H9 (cell line): ENCODE measurements around the gene UTP20. TPM values are rescaled to one million over a fixed set of nuclear protein-coding genes. Genes with fewer than 3 reads are reported as not detected.

Experiments used
- DNase-seq: peaks from one replicate; pipeline ENCODE4 v3.0.0-alpha.2; 2017
- H2AFZ ChIP-seq: one replicate; pipeline ENCODE4 v1.6.1; 2013; ENCODE audit warnings: mild to moderate bottlenecking, low read length, control low read depth, moderate library complexity
- H2AK5ac ChIP-seq: 2 replicates; pipeline ENCODE4 v1.6.1; 2013; ENCODE audit warnings: low read length, control low read depth, mixed read lengths; ENCODE audit not compliant: insufficient read length
- H2BK120ac ChIP-seq: one replicate; pipeline ENCODE4 v1.6.1; 2013; ENCODE audit warnings: low read depth, mild to moderate bottlenecking, low read length, control low read depth, inconsistent platforms; ENCODE audit not compliant: poor library complexity, severe bottlenecking
- H2BK12ac ChIP-seq: 2 replicates; pipeline ENCODE4 v1.6.1; 2013; ENCODE audit warnings: low read length, control low read depth, mixed read lengths, low read depth; ENCODE audit not compliant: insufficient read length
- H2BK15ac ChIP-seq: 2 replicates; pipeline ENCODE4 v1.6.1; 2013; ENCODE audit warnings: low read depth, low read length, control low read depth
- H2BK20ac ChIP-seq: one replicate; pipeline ENCODE4 v1.6.1; 2013; ENCODE audit warnings: low read depth, mild to moderate bottlenecking, low read length, control low read depth, inconsistent platforms; ENCODE audit not compliant: poor library complexity, severe bottlenecking
- H2BK5ac ChIP-seq: 2 replicates; pipeline ENCODE4 v1.6.1; 2013; ENCODE audit warnings: low read length, control low read depth, mixed read lengths; ENCODE audit not compliant: insufficient read length
- H3K14ac ChIP-seq: 2 replicates; pipeline ENCODE4 v1.6.1; 2013; ENCODE audit warnings: low read length, control low read depth; ENCODE audit not compliant: insufficient read depth
- H3K18ac ChIP-seq: 2 replicates; pipeline ENCODE4 v1.6.1; 2013; ENCODE audit warnings: low read depth, mild to moderate bottlenecking, mixed read lengths, low read length, control low read depth; ENCODE audit not compliant: insufficient read length
- H3K23ac ChIP-seq: 2 replicates; pipeline ENCODE4 v1.6.1; 2013; ENCODE audit warnings: low read length, control low read depth, mixed read lengths, low read depth; ENCODE audit not compliant: insufficient read length
- H3K23me2 ChIP-seq: 2 replicates; pipeline ENCODE4 v1.6.1; 2013; ENCODE audit warnings: low read depth, mild to moderate bottlenecking, mixed read lengths, low read length, control low read depth; ENCODE audit not compliant: insufficient read length, poor library complexity, severe bottlenecking
- H3K27ac ChIP-seq: 2 replicates; pipeline ENCODE4 v1.5.1; 2013; ENCODE audit warnings: low read length, control low read depth, mixed read lengths, low read depth; ENCODE audit not compliant: insufficient read length
- H3K27me3 ChIP-seq: 2 replicates; pipeline ENCODE4 v1.6.1; 2013; ENCODE audit warnings: low read length, control low read depth, inconsistent platforms; ENCODE audit not compliant: insufficient read depth
- H3K4ac ChIP-seq: 2 replicates; pipeline ENCODE4 v1.6.1; 2013; ENCODE audit warnings: low read depth, mild to moderate bottlenecking, control low read depth, inconsistent platforms, low read length, moderate library complexity
- H3K4me1 ChIP-seq: 2 replicates; pipeline ENCODE4 v1.6.1; 2013; ENCODE audit warnings: low read length, control low read depth, inconsistent platforms; ENCODE audit not compliant: insufficient read depth
- H3K4me2 ChIP-seq: 2 replicates; pipeline ENCODE4 v1.6.1; 2013; ENCODE audit warnings: low read length, control low read depth, mixed read lengths; ENCODE audit not compliant: insufficient read length, insufficient read depth
- H3K56ac ChIP-seq: 2 replicates; pipeline ENCODE4 v1.6.1; 2013; ENCODE audit warnings: low read depth, mild to moderate bottlenecking, mixed read lengths, low read length, control low read depth; ENCODE audit not compliant: insufficient read length
- H3K79me1 ChIP-seq: 2 replicates; pipeline ENCODE4 v1.6.1; 2013; ENCODE audit warnings: low read depth, mild to moderate bottlenecking, moderate library complexity, low read length, control low read depth, inconsistent platforms; ENCODE audit not compliant: insufficient read depth, poor library complexity, severe bottlenecking
- H3K79me2 ChIP-seq: 2 replicates; pipeline ENCODE4 v1.6.1; 2013; ENCODE audit warnings: low read length, control low read depth, inconsistent platforms; ENCODE audit not compliant: insufficient read depth
- H3K9ac ChIP-seq: 2 replicates; pipeline ENCODE4 v1.6.1; 2013; ENCODE audit warnings: low read length, control low read depth, mixed read lengths; ENCODE audit not compliant: insufficient read length; ENCODE audit errors: extremely low read depth
- H3K9me3 ChIP-seq: one replicate; pipeline ENCODE4 v1.6.1; 2013; ENCODE audit warnings: low read depth, low read length, inconsistent platforms; ENCODE audit not compliant: control insufficient read depth
- H3T11ph ChIP-seq: one replicate; pipeline ENCODE4 v1.6.1; 2013; ENCODE audit warnings: mild to moderate bottlenecking, low read length, control low read depth, inconsistent platforms
- H4K20me1 ChIP-seq: one replicate; pipeline ENCODE4 v1.6.1; 2013; ENCODE audit not compliant: control insufficient read depth, insufficient read length, insufficient read depth
- H4K5ac ChIP-seq: 2 replicates; pipeline ENCODE4 v1.6.1; 2013; ENCODE audit warnings: low read depth, mild to moderate bottlenecking, mixed read lengths, low read length, control low read depth; ENCODE audit not compliant: insufficient read length
- H4K8ac ChIP-seq: replicated peaks from 2 replicates; pipeline ENCODE4 v1.6.1; 2013; ENCODE audit warnings: low read length, control low read depth, mixed read lengths, low read depth; ENCODE audit not compliant: insufficient read length
- H4K91ac ChIP-seq: 2 replicates; pipeline ENCODE4 v1.6.1; 2013; ENCODE audit warnings: low read depth, mild to moderate bottlenecking, moderate library complexity, mixed read lengths, low read length, control low read depth; ENCODE audit not compliant: insufficient read length
- H3K27ac Mint-ChIP-seq, 3 experiments: 2 replicates in 2 of 3; 3 replicates in 1 of 3; pipeline ENCODE4 v1.8.0; 2020 to 2021; ENCODE audit warnings: mixed read lengths in 3 of 3, mild to moderate bottlenecking in 1 of 3, moderate library complexity in 1 of 3
- H3K27me3 Mint-ChIP-seq: 2 replicates; pipeline ENCODE4 v1.8.0; 2021; ENCODE audit warnings: low read depth, mild to moderate bottlenecking, moderate library complexity, mixed read lengths
- H3K36me3 Mint-ChIP-seq, 3 experiments: 2 replicates in 2 of 3; 3 replicates in 1 of 3; pipeline ENCODE4 v1.8.0; 2020 to 2021; ENCODE audit warnings: low read depth in 3 of 3, mixed read lengths in 3 of 3; ENCODE audit not compliant: insufficient read depth in 1 of 3
- H3K4me1 Mint-ChIP-seq, 2 experiments: 2 replicates each; pipeline ENCODE4 v1.8.0; 2020; ENCODE audit warnings: mixed read lengths in 2 of 2
- H3K4me3 Mint-ChIP-seq, 2 experiments: 2 replicates in 1 of 2; 3 replicates in 1 of 2; pipeline ENCODE4 v1.8.0; 2020 to 2021; ENCODE audit warnings: mild to moderate bottlenecking in 2 of 2, mixed read lengths in 2 of 2, moderate library complexity in 1 of 2
- H3K9me3 Mint-ChIP-seq, 2 experiments: 2 replicates in 1 of 2; 3 replicates in 1 of 2; pipeline ENCODE4 v1.8.0; 2020; ENCODE audit warnings: mild to moderate bottlenecking in 2 of 2, mixed read lengths in 2 of 2, moderate library complexity in 1 of 2
- WGBS: extraction: QIAGEN DNeasy Blood & Tissue Kit; methylation state at CpG from one replicate; pipeline ENCODE4 v1.1.7; 2013; ENCODE audit warnings: missing lambda C conversion rate, low lambda C conversion rate, mixed read lengths; ENCODE audit not compliant: insufficient read length; ENCODE audit errors: extremely low coverage; 5-methylcytosine and 5-hydroxymethylcytosine counted together
- total RNA-seq: library from RNA; stranded (reverse); gene quantifications from 2 replicates; pipeline ENCODE4 v1.2.1, GENCODE V29; 2021
- TF ChIP-seq, protein P1 (sequence below): fragments of 200-600 bp; sonication (generic); conservative IDR thresholded peaks from 3 replicates; pipeline ENCODE4 v1.8.0; 2021; ENCODE audit warnings: antibody characterized with exemption, mild to moderate bottlenecking

UTP20 gene
- total RNA-seq, 1 experiment from 2014 or later = 38.3 TPM

DNA sequence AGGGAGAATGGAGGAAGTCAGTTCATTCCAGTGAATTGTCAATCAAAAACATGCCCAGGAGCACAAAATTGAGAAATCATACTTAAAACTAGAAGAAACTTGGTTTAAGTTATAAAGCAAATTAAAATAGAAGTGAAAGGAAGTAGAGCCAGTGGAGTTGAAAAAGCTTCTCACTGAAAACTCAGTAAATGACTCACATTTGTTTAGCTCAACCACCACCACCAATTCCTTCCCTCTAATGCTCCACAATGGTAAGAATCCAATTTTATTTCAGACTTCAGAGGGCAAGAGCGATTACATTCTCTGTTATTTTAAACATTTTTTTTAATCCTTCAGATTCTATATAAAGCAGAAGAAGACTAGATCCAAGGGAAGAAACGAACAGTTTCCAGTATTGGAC lies 19.4 kb downstream of the UTP20 start:
- Histone ChIP-seq H3K4me2 (no peak overlapping the region), H3K23ac (no peak overlapping the region), H3K9ac (no peak overlapping the region), H2BK120ac (no peak overlapping the region), H4K20me1 (no peaks in the 10 kb centered on the region), H4K8ac (no peak overlapping the region), H3K4me1 (no peaks in the 10 kb centered on the region), H2BK5ac (no peak overlapping the region), H3K56ac (no peak overlapping the region), H2AK5ac (no peak overlapping the region), H3K23me2 (no peaks in the 10 kb centered on the region), H3K27ac (no peak overlapping the region), H3K79me2 (no peaks in the 10 kb centered on the region), H3K14ac (no peak overlapping the region), H2AFZ (no peak overlapping the region), H2BK20ac (no peak overlapping the region), H2BK15ac (no peak overlapping the region), H2BK12ac (no peak overlapping the region), H3T11ph (no peak overlapping the region), H3K4ac (no peak overlapping the region), H4K5ac (no peak overlapping the region), H3K9me3 (no peaks in the 10 kb centered on the region), H3K79me1 (no peaks in the 10 kb centered on the region), H4K91ac (no peak overlapping the region), H3K27me3 (no peaks in the 10 kb centered on the region), H3K18ac (no peak overlapping the region)
- no peak overlapping the region for H3K4me3 Mint-ChIP-seq
- H3K4me1 Mint-ChIP-seq = 0 out of 4 replicates have a peak, but pooled peaks cover 0 to 2% of the 10 kb centered on the region in 2 experiments
- TF ChIP-seq, protein P1, sequence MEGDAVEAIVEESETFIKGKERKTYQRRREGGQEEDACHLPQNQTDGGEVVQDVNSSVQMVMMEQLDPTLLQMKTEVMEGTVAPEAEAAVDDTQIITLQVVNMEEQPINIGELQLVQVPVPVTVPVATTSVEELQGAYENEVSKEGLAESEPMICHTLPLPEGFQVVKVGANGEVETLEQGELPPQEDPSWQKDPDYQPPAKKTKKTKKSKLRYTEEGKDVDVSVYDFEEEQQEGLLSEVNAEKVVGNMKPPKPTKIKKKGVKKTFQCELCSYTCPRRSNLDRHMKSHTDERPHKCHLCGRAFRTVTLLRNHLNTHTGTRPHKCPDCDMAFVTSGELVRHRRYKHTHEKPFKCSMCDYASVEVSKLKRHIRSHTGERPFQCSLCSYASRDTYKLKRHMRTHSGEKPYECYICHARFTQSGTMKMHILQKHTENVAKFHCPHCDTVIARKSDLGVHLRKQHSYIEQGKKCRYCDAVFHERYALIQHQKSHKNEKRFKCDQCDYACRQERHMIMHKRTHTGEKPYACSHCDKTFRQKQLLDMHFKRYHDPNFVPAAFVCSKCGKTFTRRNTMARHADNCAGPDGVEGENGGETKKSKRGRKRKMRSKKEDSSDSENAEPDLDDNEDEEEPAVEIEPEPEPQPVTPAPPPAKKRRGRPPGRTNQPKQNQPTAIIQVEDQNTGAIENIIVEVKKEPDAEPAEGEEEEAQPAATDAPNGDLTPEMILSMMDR = no peak
- no peak overlapping the region for H3K27ac Mint-ChIP-seq
- H3K36me3 Mint-ChIP-seq = peaks cover 37 to 82% (median 56%) of the 10 kb centered on the region in 3 experiments
- no peaks in the 10 kb centered on the region for H3K9me3 Mint-ChIP-seq
- no CpG with 5 or more reads among the region's 2 CpGs for WGBS
- H3K27me3 Mint-ChIP-seq = no peaks in the 10 kb centered on the region
- no peak for DNase-seq
